Peyer's patch (tissue), 4 donors: ENCODE measurements around the gene AP1S3.

Experiments
- POLR2A ChIP-seq, 2 donors: fragments of 450-650 bp; IDR thresholded peaks; one replicate each; pipeline ENCODE4 v1.5.1; 2017; ENCODE audit warnings: antibody characterized with exemption in 2 of 2, mild to moderate bottlenecking in 2 of 2, moderate library complexity in 2 of 2
- TF ChIP-seq, protein P1 (sequence below), 6 experiments: fragments of 450-650 bp in 4 of 6; fragments of 200-600 bp in 2 of 6; sonication (generic) in 1 of 6; IDR thresholded peaks; one replicate each; pipeline ENCODE4 v1.5.1; 2017 to 2019; ENCODE audit warnings: antibody characterized with exemption in 6 of 6, mild to moderate bottlenecking in 3 of 6, moderate library complexity in 1 of 6

- TF ChIP-seq, protein P1, sequence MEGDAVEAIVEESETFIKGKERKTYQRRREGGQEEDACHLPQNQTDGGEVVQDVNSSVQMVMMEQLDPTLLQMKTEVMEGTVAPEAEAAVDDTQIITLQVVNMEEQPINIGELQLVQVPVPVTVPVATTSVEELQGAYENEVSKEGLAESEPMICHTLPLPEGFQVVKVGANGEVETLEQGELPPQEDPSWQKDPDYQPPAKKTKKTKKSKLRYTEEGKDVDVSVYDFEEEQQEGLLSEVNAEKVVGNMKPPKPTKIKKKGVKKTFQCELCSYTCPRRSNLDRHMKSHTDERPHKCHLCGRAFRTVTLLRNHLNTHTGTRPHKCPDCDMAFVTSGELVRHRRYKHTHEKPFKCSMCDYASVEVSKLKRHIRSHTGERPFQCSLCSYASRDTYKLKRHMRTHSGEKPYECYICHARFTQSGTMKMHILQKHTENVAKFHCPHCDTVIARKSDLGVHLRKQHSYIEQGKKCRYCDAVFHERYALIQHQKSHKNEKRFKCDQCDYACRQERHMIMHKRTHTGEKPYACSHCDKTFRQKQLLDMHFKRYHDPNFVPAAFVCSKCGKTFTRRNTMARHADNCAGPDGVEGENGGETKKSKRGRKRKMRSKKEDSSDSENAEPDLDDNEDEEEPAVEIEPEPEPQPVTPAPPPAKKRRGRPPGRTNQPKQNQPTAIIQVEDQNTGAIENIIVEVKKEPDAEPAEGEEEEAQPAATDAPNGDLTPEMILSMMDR (IDR thresholded peaks at IDR 0.05): no peak
- no peak for TF ChIP-seq POLR2A (IDR thresholded peaks at IDR 0.05)
These were observed 9.1 kb downstream of the AP1S3 start for GRCh38 chr2:223828314-223828713.
